ENCODE measurements around the gene C1orf21.

GRCh38 chr1:184473176-184473966 lies 86.5 kb downstream of the C1orf21 start:
- TF ChIP-seq POLR2A (IDR thresholded peaks at IDR 0.05; ENCODE audit: low read depth, low read length) (no peak), POLR2AphosphoS5 (IDR thresholded peaks at IDR 0.05; ENCODE audit: low read depth, low read length) (no peak), SPI1 (IDR thresholded peaks at IDR 0.05; ENCODE audit: low read depth, low read length) (no peak), TAF1 (IDR thresholded peaks at IDR 0.05; ENCODE audit: low read depth, low read length) (no peak), POU2F2 (IDR thresholded peaks at IDR 0.05; ENCODE audit: low read depth, low read length) (no peak)

Measured in GM12891 (cell line).